Measurements from ENCODE around the gene IL23R.

GRCh38 chr1:67274623-67275325 is 108.5 kb downstream of the IL23R start:
- TF ChIP-seq POLR2AphosphoS5 (IDR thresholded peaks at IDR 0.05) (no peak), POLR2A (IDR thresholded peaks at IDR 0.05) (no peak)
- TF ChIP-seq, protein P1, sequence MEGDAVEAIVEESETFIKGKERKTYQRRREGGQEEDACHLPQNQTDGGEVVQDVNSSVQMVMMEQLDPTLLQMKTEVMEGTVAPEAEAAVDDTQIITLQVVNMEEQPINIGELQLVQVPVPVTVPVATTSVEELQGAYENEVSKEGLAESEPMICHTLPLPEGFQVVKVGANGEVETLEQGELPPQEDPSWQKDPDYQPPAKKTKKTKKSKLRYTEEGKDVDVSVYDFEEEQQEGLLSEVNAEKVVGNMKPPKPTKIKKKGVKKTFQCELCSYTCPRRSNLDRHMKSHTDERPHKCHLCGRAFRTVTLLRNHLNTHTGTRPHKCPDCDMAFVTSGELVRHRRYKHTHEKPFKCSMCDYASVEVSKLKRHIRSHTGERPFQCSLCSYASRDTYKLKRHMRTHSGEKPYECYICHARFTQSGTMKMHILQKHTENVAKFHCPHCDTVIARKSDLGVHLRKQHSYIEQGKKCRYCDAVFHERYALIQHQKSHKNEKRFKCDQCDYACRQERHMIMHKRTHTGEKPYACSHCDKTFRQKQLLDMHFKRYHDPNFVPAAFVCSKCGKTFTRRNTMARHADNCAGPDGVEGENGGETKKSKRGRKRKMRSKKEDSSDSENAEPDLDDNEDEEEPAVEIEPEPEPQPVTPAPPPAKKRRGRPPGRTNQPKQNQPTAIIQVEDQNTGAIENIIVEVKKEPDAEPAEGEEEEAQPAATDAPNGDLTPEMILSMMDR (IDR thresholded peaks at IDR 0.05): no peak
